Stimulated activated CD8-positive, alpha-beta memory T cell treated with anti-CD3 and anti-CD28 coated beads, Interleukin-2, amount 100 ng/mL, for 48 hours (primary cell): ENCODE data around the gene PLS1.
"Not testable (repeated sequence)": the region's sequence is repeated elsewhere in the genome, so short reads cannot be mapped to it uniquely, and the experiment has no call there.

Experiments used
- DNase-seq, 2 donors: peaks; one replicate each; pipeline ENCODE4 v3.0.0-alpha.2; 2020; ENCODE audit warnings: low read depth in 2 of 2

The PLS1 gene

GRCh38 chr3:142693136-142693853, 97.1 kb downstream of the PLS1 start:
- DNase-seq, result no peak

GRCh38 chr3:142694225-142694624, 98.0 kb downstream of the PLS1 start:
- DNase-seq, result no peak

- DNase-seq, result no peak
Observed at GRCh38 chr3:142705198-142705597, 109.0 kb downstream of the PLS1 start.

GRCh38 chr3:142706321-142707127, 110.3 kb downstream of the PLS1 start:
- DNase-seq, result no peak

GRCh38 chr3:142709207-142709606, 113.0 kb downstream of the PLS1 start:
- no peak for DNase-seq

GRCh38 chr3:142714882-142715281, 118.7 kb downstream of the PLS1 start:
- DNase-seq, result not testable (repeated sequence)

- DNase-seq, result no peak
Observed at GRCh38 chr3:142716102-142716501, 119.9 kb downstream of the PLS1 start.

- DNase-seq, result no peak
Observed at GRCh38 chr3:142723665-142723967, 127.4 kb downstream of the PLS1 start.

GRCh38 chr3:142723968-142724681, 127.9 kb downstream of the PLS1 start, which contains the start of gene TRPC1:
TRPC1 (plus strand) TSS chr3:142724034; CDS start chr3:142724560, 526 bp downstream.
- peak; percentile 52 to 57 for DNase-seq

DNA sequence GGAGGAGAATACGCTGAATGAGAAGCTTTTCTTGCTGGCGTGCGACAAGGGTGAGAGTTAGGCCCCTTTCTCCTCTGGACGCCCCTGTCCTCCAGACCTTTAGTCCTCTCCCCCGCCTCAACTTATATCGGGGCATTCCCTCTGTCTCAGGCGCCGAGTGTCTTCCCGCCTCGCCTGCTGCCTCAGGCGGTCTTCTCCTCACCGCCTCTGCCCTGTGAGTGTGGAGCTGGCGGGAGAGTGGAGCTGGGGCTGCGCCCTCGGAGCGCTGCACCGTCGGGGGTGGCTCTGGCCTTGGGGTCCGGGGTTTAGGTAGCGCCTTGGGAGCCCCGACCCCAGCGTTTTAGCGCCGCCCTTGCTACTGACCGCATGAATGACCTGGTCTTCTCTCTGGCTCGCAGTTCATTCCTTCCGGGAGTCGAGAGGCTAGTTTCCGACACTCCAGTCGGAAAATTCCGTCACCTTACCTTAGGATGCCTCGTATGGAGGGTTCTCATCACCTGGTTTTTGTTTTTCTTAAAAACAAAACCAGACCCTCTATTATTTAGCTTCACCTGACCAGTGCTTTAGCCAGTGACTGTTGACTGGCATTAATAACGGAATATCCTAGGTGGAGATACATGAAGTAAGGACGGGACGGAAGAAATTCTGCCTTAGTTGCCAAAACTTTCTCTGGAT, 128.6 kb downstream of the PLS1 start:
- peak; percentile 3 to 4 for DNase-seq

GRCh38 chr3:142725357-142725739, 129.2 kb downstream of the PLS1 start:
- DNase-seq, result no peak

GRCh38 chr3:142726017-142726416, 129.8 kb downstream of the PLS1 start:
- no peak for DNase-seq

DNA sequence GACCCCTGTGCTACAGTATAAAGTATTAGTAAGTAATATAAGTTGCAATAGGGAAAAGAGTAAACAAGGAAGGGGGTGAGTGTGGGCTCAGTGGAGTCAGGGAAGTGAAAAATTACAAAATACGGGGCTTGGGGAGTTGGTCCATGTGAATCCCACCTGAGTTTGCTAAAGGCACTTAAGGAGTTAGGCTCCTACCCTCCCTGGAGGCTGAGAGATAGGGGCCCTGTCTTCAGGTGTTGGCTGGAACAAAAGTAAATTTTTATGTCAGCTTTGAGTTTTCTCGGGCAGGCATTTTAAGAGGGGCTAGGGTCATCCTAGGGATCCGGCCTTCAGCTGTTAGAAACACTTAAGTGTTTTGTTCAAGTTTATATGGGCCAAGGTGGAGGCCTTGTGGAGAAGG, 135.9 kb downstream of the PLS1 start:
- DNase-seq, result no peak

DNA sequence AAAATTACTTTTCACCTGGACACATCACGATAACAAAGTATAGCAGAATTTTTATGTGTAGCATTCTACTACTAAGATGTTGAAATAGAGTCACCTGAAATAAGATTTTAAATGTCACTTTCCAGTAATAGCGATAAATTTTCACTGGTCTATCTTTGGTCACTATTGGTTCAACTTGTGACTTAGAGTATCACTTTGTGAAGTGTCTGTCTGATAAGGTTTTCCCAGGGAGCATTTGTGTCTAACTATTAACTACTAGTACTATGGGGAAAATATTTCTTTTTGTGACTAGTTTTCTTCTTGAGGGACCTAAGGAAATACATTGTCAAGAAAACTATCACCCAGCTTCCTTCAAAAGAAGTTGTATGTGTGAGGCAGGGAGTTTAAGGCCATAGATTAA, 138.6 kb downstream of the PLS1 start:
- DNase-seq, result no peak

- no peak for DNase-seq
Observed at GRCh38 chr3:142735462-142735861, 139.3 kb downstream of the PLS1 start.

DNA sequence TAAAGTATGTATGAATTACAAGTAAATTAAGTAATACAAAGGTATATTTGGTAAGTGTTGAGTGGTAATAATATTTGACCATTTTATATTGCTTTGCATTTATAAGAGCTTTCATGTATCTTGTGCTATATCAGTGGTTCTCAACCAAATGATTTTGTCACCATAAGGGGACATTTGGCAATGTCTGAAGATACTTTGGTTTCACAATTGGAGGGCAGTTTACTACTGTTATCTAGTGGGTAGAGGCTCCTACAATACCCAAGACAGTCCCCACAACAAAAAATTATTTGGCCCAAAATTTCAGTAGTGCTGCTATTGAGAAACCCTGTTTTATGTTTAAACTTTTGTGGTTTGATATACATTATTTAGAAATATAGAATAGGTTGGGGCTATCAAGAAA, 142.2 kb downstream of the PLS1 start:
- DNase-seq, result no peak

DNA sequence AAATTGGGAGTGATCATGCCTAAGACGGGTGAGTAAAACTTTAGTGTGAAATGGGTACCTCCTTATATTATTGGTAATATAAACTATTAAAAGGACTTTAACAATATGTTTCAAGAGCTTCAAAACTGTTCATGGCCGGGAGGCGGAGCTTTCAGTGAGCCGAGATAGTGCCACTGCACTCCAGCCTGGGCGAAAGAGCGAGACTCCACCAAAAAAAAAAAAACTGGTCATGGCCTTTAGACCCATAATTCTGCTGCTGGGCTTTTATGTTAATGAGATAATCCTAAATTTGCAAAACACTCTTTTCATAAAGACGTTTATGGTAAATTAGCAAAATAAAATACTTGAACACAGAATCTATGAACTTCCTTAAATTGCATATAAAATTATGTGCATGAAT, 150.5 kb downstream of the PLS1 start:
- no peak for DNase-seq

DNA sequence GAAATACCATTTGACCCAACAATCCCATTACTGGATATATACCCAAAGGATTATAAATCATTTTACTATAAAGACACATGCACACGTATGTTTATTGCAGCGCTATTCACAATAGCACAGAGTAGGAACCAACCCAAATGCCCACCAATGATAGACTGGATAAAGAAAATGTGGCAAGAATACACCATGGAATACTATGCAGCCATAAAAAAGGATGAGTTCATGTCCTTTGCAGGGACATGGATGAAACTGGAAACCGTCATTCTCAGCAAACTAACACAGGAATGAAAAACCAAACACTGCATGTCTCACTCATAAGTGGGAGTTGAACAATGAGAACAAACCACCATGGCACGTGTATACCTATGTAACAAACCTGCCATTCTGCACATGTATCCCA, 154.3 kb downstream of the PLS1 start:
- not testable (repeated sequence) for DNase-seq

DNA sequence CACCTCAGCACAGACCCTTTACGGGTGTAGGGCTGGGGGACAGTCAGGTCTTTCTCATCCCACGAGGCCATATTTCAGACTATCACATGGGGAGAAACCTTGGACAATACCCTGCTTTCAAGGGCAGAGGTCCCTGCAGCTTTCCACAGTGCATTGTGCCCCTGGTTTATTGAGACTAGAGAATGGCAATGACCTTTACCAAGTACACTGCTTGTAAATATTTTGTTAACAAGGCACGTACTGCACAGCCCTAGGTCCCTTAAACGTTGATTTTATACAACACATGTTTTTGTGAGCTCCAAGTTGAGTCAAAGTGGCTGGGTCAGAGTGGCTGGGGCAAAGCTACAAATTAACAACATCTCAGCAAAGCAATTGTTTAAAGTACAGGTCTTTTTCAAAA, 156.4 kb downstream of the PLS1 start:
- DNase-seq, result not testable (repeated sequence)

- no peak for DNase-seq
Observed at GRCh38 chr3:142754494-142754893, 158.3 kb downstream of the PLS1 start.
